ENCODE measurements around the gene PTTG1IP. TPM values are rescaled to one million over a fixed set of nuclear protein-coding genes. Genes with fewer than 3 reads are reported as not detected.

The PTTG1IP gene
- total RNA-seq, 3 donors from 2014 or later (not counting 1 experiment from before 2014, with no cell fraction given), result 96.8 to 144 (median 126) TPM

DNA sequence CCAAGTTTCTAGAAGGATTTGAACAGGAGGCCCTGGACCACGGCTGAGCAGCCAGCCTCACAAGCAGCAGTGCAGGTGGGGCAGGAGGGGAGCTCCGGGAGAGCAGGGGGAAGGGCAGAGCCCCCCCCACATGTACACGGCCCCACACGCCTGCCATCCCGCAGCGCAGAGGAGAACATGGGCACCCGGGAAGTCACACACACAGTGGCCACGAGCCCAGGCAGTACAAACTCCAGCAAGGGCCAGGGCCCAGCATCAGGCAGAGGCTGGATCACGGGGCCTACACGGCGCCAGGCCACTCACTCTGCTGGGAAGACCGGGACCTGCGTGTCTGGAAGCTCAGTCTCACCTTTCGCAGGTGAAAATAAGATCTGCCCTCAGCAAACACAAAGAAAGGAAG is 60.9 kb downstream of the PTTG1IP start:
- Mint-ChIP-seq H3K27me3 (ENCODE audit: low read depth in 2 of 2) (no peaks in the 10 kb centered on the region), H3K36me3 (no peaks in the 10 kb centered on the region), H3K9me3 (no peaks in the 10 kb centered on the region), H3K27ac (no peak overlapping the region), H3K4me3 (no peak overlapping the region), H3K4me1 (peaks cover 8 to 12% of the 10 kb centered on the region in 2 donors)
- Histone ChIP-seq H3K4me1 (ENCODE audit: control insufficient read depth, insufficient read depth, low read length) (peaks cover 7% of the 10 kb centered on the region), H3K36me3 (ENCODE audit: control insufficient read depth, insufficient read depth, low read length) (peaks cover 12% of the 10 kb centered on the region), H3K9me3 (ENCODE audit: control insufficient read depth, insufficient read depth, low read length) (no peaks in the 10 kb centered on the region), H3K27ac (ENCODE audit: low read length) (no peak overlapping the region), H3K27me3 (ENCODE audit: control insufficient read depth, insufficient read depth, low read length) (no peaks in the 10 kb centered on the region), H3K4me3 (ENCODE audit: low read length) (no peak overlapping the region)
- TF ChIP-seq, protein P1, sequence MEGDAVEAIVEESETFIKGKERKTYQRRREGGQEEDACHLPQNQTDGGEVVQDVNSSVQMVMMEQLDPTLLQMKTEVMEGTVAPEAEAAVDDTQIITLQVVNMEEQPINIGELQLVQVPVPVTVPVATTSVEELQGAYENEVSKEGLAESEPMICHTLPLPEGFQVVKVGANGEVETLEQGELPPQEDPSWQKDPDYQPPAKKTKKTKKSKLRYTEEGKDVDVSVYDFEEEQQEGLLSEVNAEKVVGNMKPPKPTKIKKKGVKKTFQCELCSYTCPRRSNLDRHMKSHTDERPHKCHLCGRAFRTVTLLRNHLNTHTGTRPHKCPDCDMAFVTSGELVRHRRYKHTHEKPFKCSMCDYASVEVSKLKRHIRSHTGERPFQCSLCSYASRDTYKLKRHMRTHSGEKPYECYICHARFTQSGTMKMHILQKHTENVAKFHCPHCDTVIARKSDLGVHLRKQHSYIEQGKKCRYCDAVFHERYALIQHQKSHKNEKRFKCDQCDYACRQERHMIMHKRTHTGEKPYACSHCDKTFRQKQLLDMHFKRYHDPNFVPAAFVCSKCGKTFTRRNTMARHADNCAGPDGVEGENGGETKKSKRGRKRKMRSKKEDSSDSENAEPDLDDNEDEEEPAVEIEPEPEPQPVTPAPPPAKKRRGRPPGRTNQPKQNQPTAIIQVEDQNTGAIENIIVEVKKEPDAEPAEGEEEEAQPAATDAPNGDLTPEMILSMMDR (IDR thresholded peaks at IDR 0.05), result no peak
- intact Hi-C loops (cut with micrococcal nuclease), result no loop called here
- 94% methylated on average over 14 of the region's 14 CpGs for WGBS (ENCODE audit: insufficient coverage)
- DNase-seq, result no peak
- no peak for ATAC-seq

DNA sequence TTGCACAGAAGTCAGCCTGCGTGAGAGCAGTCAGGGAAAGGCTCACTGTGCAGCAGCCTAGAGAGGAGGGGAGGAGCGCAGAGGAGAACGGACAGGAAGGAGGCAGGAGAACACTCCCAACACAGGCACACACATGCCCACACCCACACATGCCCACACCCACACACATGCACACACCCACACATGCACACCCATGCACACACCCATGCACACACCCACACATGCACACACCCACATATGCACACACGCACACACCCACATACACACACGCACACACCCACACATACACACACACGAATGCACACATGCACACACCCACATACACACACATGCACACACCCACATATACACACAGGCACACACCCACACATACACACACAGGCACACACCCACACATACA is 62.7 kb downstream of the PTTG1IP start:
- no peaks in the 10 kb centered on the region for H3K27me3 ChIP-seq (ENCODE audit: control insufficient read depth, insufficient read depth, low read length)
- H3K9me3 ChIP-seq (ENCODE audit: control insufficient read depth, insufficient read depth, low read length), result no peaks in the 10 kb centered on the region
- intact Hi-C loops (cut with micrococcal nuclease), result no loop called here
- H3K27ac ChIP-seq (ENCODE audit: low read length), result no peak overlapping the region
- Mint-ChIP-seq H3K27ac (no peak overlapping the region), H3K36me3 (no peaks in the 10 kb centered on the region), H3K4me3 (no peak overlapping the region), H3K4me1 (peaks cover 6 to 8% of the 10 kb centered on the region in 2 donors), H3K9me3 (no peaks in the 10 kb centered on the region), H3K27me3 (ENCODE audit: low read depth in 2 of 2) (no peaks in the 10 kb centered on the region)
- peak in 1 of 3 donors; percentile 18 for ATAC-seq
- WGBS (ENCODE audit: insufficient coverage), result 92% methylated on average over 5 of the region's 6 CpGs
- TF ChIP-seq, protein P1 (IDR thresholded peaks at IDR 0.05), result no peak
- no peaks in the 10 kb centered on the region for H3K4me1 ChIP-seq (ENCODE audit: control insufficient read depth, insufficient read depth, low read length)
- DNase-seq, result no peak
- no peak overlapping the region for H3K4me3 ChIP-seq (ENCODE audit: low read length)
- peaks cover 19% of the 10 kb centered on the region for H3K36me3 ChIP-seq (ENCODE audit: control insufficient read depth, insufficient read depth, low read length)

DNA sequence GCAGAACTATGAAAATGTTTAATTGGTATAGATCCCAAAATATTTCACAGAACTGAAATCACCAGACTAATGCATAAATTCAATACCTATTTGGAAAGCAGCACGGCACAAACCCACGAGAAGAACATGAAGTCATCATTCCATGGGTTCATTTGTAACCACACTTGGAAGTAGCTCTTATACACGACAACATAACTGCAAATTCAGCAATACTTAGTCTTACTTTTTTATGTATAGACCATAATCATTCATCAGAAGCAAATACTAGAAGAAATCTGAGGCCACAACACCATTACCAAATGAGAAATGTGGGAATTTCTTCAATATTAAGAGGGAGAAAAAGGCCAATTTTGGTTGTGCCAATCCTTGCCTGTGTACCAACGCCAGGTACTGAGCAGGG is 67.6 kb downstream of the PTTG1IP start:
- Histone ChIP-seq H3K4me1 (ENCODE audit: control insufficient read depth, insufficient read depth, low read length) (peaks cover 13% of the 10 kb centered on the region), H3K27ac (ENCODE audit: low read length) (no peak overlapping the region), H3K27me3 (ENCODE audit: control insufficient read depth, insufficient read depth, low read length) (no peaks in the 10 kb centered on the region), H3K4me3 (ENCODE audit: low read length) (no peak overlapping the region), H3K9me3 (ENCODE audit: control insufficient read depth, insufficient read depth, low read length) (no peaks in the 10 kb centered on the region), H3K36me3 (ENCODE audit: control insufficient read depth, insufficient read depth, low read length) (peaks cover 23% of the 10 kb centered on the region)
- Mint-ChIP-seq H3K9me3 (no peaks in the 10 kb centered on the region), H3K36me3 (peaks cover 6% of the 10 kb centered on the region), H3K4me3 (no peak overlapping the region), H3K27me3 (ENCODE audit: low read depth in 2 of 2) (no peaks in the 10 kb centered on the region), H3K4me1 (peaks cover 15 to 16% of the 10 kb centered on the region in 2 donors), H3K27ac (no peak overlapping the region)
- TF ChIP-seq, protein P1 (IDR thresholded peaks at IDR 0.05), result no peak
- WGBS (ENCODE audit: insufficient coverage), result 96% methylated on average over 3 of the region's 4 CpGs
- DNase-seq (no peak), ATAC-seq (no peak)
- intact Hi-C loops (cut with micrococcal nuclease), result no loop called here

DNA sequence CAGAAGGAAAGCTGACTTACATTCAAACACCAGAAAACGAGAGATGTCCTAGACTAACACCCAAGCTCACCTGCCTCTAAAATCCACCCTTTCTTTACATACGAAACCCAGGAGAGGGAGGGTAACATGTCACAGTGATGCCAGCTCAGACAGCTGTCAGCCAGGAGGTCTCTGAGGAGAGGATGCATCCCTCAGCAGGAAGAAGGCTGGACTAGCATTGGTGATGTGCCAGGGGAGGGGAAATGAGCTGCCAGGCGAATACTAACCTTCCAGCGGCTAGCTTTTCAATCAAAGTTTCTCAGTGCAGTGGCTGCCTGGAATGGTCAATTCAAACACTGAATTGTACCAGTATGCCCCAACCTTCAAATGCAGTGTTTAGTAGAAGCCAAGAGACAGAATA is 68.3 kb downstream of the PTTG1IP start:
- H3K27me3 ChIP-seq (ENCODE audit: control insufficient read depth, insufficient read depth, low read length), result no peaks in the 10 kb centered on the region
- peak overlapping the region; percentile 52 for H3K4me3 Mint-ChIP-seq
- no peaks in the 10 kb centered on the region for H3K9me3 Mint-ChIP-seq
- no peak for DNase-seq
- peaks cover 23% of the 10 kb centered on the region for H3K36me3 ChIP-seq (ENCODE audit: control insufficient read depth, insufficient read depth, low read length)
- peaks cover 6% of the 10 kb centered on the region for H3K36me3 Mint-ChIP-seq
- no peak overlapping the region for H3K4me3 ChIP-seq (ENCODE audit: low read length)
- peaks cover 20 to 21% of the 10 kb centered on the region in 2 donors for H3K4me1 Mint-ChIP-seq
- WGBS (ENCODE audit: insufficient coverage), result 88% methylated on average over 4 of the region's 4 CpGs
- no peak for ATAC-seq
- no peaks in the 10 kb centered on the region for H3K9me3 ChIP-seq (ENCODE audit: control insufficient read depth, insufficient read depth, low read length)
- H3K27me3 Mint-ChIP-seq (ENCODE audit: low read depth in 2 of 2), result no peaks in the 10 kb centered on the region
- no peak overlapping the region for H3K27ac ChIP-seq (ENCODE audit: low read length)
- TF ChIP-seq, protein P1 (IDR thresholded peaks at IDR 0.05), result no peak
- peaks cover 20% of the 10 kb centered on the region for H3K4me1 ChIP-seq (ENCODE audit: control insufficient read depth, insufficient read depth, low read length)
- intact Hi-C loops (cut with micrococcal nuclease), result no loop called here
- no peak overlapping the region for H3K27ac Mint-ChIP-seq

Data from natural killer cell (primary cell).